SK-N-SH treated with all-trans-retinoic acid at 6 μM for 48 hours (cell line): Measurements from ENCODE around the gene CCDC39.

ENCODE experiments used
- ARNTL ChIP-seq: fragments of 450-650 bp; formaldehyde crosslinking; IDR thresholded peaks from 2 replicates; pipeline ENCODE4 v1.5.0; 2020; ENCODE audit warnings: low read depth, mild to moderate bottlenecking, moderate library complexity, borderline replicate concordance
- BACH2 ChIP-seq: fragments of 250-450 bp; sonication (Bioruptor Pico); IDR thresholded peaks from 2 replicates; pipeline ENCODE4 v1.9.0; 2021; ENCODE audit warnings: mild to moderate bottlenecking, borderline replicate concordance
- PATZ1 ChIP-seq: fragments of 250-450 bp; sonication (Bioruptor Pico); IDR thresholded peaks from 2 replicates; pipeline ENCODE4 v1.8.0; 2020; ENCODE audit warnings: mild to moderate bottlenecking, moderate library complexity, borderline replicate concordance
- SNAI2 ChIP-seq: fragments of 250-450 bp; sonication (Bioruptor Pico); IDR thresholded peaks from 2 replicates; pipeline ENCODE4 v1.5.0; 2020; ENCODE audit warnings: mild to moderate bottlenecking, moderate library complexity
- TOX ChIP-seq: fragments of 250-450 bp; sonication (Bioruptor Pico); IDR thresholded peaks from 2 replicates; pipeline ENCODE4 v1.8.0; 2021; ENCODE audit warnings: mild to moderate bottlenecking, moderate library complexity, borderline replicate concordance
- ZC3H10 ChIP-seq: fragments of 250-450 bp; sonication (Bioruptor Pico); IDR thresholded peaks from 2 replicates; pipeline ENCODE4 v1.5.1; 2021; ENCODE audit warnings: mild to moderate bottlenecking, moderate library complexity
- ZFP30 ChIP-seq: fragments of 450-650 bp; formaldehyde crosslinking; IDR thresholded peaks from 2 replicates; pipeline ENCODE4 v1.5.0; 2022; ENCODE audit warnings: mild to moderate bottlenecking, moderate library complexity
- ZNF565 ChIP-seq: fragments of 450-650 bp; formaldehyde crosslinking; conservative IDR thresholded peaks from 2 replicates; pipeline ENCODE4 v1.5.0; 2020; ENCODE audit warnings: low read depth, mild to moderate bottlenecking, moderate library complexity

- no peak for TF ChIP-seq ZFP30 (CRISPR knock-in tag)
- TF ChIP-seq ARNTL (CRISPR knock-in tag) = no peak
- no peak for TF ChIP-seq PATZ1 (CRISPR knock-in tag)
- TF ChIP-seq ZC3H10 (CRISPR knock-in tag) = no peak
- no peak for TF ChIP-seq SNAI2
- TF ChIP-seq BACH2 (CRISPR knock-in tag) = no peak
- no peak for TF ChIP-seq TOX (CRISPR knock-in tag)
- no peak for TF ChIP-seq ZNF565 (CRISPR knock-in tag)
Measured at GRCh38 chr3:180615954-180616353, 63.3 kb downstream of the CCDC39 start.
